Measurements from ENCODE around the gene TENM4.

TENM4 gene

DNA sequence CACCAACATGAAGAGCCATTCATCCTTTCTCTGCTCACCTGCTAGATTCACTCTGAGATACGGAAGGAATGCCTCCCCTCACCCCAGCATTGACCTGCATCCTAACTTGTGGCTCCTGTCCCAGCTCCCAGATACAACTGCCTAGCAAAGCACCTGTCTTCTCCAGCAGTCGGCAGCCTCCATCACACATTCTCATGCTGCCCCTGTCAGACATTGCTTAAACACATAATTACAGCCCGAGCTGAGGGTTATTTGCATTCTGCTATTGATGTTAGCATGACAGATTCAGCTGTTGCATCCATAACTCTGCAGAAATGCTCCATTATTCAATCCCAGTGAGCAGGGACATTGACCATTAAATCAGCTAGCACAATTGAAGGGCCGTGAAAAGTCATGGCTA is 681.8 kb downstream of the TENM4 start:
- peak; percentile 37 for DNase-seq

DNA sequence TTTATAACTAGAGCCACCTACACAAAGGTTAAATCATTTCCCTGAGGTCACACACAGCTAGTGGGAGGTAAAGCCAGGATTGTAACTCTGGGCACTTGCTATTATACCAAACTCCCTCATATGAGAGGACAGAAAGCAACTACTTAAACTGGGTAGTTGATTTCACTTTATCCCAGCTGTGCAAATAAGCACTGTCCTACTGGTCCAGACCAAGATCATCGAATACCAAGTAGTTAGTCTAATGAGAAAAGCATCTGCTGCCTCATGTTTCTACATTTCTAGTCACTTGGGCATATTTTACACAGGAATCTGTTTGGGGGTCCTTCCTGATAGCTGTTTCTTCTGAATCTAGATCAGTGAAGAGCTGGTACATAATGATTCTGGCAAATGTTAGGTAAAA is 687.5 kb downstream of the TENM4 start:
- DNase-seq = no peak

DNA sequence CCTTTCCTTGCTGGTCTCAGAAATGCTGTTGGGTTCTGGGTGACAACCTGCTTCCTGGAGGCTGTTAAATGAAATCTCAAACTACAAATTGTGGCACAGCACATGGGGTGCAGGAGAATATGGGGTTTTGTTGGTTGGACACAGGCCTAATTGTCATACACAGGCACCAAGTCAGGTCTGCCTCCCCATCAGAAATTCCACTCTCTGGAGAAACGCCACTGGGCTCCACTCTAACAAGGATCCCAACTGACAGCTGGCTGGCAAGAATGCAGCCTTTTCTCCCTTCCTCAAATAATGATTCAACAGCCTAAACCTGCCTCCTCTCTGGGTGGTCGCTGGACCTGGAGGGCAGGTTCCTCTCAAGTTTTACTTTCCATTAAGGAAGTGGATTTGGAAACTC is 688.3 kb downstream of the TENM4 start:
- DNase-seq = no peak

DNA sequence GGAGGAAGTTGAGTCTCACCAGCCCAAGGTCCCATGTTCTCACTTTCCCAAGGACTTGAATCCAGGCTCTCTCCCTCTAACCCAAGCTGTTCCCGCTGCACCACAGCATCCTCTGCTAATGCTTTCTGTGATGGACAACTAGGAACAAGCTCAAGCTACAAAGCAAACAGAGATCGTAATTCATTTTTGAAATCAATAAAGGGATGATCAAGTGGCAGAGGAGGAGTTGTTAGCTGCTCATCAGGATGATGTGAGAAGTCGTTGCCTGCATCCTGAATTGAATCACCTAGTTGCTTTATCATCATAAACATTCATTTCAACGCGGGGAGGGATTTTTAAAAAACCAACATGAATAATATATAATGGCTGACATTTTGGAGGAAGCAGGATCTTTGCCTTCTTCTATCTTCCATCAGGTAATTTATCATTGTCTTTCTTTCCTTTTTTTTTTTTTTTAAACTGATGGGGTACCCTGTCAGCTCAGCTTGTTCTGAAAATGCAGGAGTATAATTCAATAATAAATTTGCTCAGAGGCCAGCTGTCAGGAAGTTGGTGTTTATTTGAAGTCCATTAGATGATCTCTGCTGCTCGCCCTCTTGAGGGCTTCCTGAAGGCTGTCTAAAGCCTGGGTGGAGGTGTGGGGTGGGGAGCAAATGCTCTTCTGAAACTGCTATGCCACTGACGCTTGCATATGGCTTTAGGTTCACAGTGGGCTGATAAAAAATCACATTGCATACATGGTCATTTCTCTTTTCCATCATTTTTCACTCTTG is 691.7 kb downstream of the TENM4 start:
- no peak for DNase-seq

DNA sequence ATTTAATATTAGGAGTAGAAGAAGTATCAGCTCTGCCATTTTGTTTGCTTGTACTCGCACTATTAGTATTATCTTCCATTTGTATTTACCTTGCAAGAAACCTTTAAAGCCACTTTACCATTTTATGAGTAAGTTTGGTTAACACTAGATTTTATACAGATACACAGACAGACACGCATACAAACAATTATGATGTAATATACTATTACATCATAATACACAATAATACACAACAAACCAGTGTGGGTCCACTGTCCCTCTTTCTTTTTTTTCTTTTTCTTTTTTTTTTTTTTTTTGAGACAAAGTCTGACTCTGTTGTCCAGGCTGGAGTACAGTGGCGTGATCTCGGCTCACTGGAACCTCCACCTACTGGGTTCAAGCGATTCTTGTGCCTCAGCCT is 695.9 kb downstream of the TENM4 start:
- no peak for DNase-seq

DNA sequence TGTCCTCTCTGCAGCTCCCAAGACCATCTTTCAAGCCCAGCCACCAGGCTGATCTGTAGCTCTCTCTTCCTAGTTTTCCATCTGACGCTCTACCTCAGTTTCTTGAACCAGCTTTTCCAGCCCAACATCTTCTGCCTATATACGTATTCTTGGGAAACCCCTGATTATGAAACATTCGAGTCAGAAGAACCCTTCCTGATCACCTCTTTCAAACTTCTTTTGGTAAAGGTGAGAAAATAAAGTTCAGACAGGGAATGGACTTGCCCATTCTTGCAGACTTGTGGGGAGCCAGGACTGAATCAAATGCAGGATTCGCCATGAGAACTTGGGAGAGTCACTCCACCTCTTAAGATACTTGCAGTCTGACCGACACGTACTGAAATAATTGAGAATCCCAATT is 696.6 kb downstream of the TENM4 start:
- DNase-seq = no peak

DNA sequence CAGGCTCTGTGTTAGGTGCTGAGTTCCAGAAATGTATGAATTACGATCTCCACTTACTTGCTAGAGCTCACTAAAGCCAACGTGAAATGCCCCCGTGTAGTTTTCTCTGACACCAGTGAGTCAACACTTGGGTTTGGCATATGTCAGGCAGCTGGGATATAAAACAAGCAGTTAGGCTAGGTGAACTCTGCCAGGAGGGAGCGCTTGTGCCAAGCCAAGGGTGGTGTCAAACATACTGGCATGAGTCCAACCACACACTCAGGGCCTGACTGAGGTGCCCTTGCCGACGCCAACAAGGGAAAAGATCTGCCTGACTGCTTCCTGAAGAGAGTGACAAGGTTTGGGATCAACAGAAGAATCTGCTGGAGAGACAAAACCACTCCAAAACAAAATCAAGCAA is 698.4 kb downstream of the TENM4 start:
- DNase-seq = peak; percentile 95

DNA sequence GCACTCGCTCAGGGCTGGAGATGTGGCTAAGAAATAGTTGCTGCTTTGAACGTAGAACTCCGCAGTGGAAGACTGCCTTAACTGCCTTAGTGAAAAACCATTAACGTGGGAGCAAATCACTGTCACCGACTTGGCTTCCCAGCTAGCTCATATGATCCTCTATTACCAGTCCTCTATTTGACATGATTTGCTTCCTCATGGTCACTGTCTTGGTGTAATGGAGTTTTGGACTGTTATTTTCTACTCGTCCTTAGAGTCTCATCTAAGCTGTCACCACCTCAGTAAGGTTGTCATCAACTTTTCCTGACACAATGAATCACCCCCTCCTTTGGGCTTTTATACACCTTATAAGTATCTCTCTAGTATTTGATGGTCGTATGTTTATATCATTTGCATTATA is 699.1 kb downstream of the TENM4 start:
- no peak for DNase-seq

DNA sequence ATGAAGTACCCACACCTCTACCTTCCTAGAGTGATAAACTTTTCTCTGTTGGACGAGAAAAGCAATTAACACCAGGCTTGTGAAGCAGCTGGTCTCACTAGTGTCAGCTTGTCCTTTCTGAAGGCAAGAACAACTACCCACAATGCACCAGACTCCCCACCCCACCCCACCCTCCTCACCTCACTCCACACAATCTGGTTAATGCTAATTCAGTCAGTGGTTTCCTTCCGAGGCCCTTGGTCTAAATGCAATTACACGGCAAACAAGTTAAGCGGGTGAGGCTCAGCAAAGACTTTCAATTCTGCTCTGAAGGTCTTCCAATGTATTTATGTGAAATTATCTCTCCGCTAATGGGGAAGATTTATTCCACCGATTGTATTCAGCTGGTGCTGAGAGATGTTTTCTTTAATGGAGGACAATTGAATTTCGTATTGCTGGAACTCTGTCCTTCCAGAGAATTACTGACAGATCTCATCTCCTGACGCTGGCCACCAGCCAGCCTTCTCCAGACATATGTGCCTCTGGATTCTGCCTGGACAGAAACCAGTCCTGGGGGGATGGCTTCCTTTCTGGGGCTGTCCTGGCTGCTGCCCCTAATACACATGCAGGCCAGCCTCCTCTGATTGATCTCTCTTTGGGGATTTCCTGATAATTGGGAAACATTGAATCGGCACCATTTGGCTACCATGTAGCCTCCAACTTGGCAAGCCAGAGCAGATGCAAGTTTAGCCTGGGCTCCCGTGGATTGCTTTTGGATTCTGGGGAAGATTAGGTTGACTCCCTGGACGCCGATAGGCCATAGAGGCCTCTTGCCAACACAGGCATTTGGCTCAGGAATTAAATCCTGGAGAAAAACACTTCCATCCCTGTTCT is 700.4 kb downstream of the TENM4 start:
- peak; percentile 84 for DNase-seq

DNA sequence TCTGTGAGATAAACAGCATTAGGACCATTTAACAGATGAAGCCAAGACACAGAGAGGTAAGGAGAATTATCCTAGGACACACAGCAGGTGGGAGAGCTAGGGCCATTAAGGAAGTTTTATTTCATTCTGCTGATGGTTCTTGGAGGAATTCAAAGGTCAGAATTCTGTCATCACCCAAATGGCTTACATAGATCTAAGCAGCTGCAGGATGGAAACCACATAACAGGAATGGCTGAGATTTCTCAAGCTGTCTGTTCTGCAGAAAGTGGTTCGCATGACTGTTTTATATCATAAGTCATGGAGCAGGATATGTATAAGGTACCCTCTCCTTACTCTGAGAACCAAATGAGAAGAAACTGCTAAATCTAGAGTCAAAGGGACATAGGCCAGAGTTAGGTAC is 702.9 kb downstream of the TENM4 start:
- no peak for DNase-seq

DNA sequence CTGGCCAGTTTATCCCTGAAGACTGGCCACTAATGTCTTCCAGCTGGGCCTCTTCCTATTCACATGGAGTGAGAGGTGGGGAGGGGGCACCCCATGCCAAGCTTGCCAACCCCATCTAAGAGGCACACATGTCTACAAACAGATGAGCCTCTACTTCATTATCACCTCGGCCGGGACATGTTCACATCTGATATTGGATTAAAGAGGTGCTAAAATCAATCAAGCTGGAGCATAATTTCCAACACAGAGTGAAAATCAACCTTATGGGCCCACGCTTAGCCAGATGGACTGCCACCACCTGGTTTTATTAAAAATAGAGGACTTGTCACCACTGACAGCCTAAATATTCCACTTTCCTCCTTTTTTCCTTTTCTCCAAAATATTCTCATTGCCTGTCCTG is 703.5 kb downstream of the TENM4 start:
- DNase-seq = no peak

DNA sequence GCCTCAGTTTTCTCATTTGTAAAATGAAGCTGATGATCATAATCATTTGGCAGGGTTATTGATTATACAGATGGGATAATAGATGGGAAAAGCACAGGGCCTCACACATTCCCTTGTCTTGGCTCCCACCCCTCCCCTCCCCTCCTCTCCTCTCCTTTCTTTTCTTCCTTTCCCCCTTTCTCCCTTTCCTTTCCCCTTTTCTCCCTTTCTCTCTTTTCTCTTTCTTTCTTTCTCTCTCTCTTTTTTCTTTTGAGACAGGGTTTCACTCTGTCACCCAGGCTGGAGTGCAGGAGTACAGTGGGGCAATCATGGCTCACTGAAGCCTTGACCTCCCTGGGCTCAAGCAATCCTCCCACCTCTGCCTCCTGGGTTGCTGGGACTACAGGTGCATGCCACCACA is 705.1 kb downstream of the TENM4 start:
- no peak for DNase-seq

DNA sequence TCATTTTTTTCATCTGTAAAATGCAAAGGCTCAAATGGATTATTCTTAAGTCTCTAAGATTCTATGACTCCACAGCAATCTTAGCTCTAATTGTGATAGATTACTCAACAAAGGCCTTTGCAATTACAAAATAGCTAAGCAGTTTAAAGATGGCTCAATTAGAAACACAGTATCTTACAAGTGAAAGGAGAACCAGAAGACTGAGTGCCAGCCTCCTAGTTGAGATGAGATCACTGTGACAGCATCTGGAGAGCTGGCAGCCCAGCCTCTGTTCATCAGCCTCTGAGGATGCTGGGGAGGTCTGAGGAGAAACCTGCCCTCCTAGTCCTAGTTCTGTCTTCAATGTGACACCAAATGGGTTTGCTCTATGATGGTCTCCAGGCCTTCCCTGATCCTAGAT is 707.8 kb downstream of the TENM4 start:
- no peak for DNase-seq

DNA sequence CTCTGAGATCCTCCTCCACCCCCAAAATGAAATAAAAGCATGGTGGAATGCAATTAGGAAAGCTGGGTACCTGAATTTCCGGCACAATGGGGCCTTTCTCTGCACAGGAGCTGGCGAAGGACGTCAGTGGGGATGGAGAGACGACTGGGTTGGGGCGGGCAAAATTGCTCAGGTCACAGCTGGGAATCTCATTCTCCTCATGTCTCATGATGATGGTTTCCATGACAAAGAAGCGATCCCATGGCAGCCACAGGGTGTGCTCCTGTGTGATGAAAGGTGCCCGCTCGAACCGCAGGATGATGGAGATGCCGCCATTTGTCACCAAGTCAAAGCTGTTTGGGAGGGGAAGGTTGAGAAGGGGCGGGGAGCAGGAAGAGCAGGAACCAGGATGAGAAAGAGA is 708.6 kb downstream of the TENM4 start:
- no peak for DNase-seq

DNA sequence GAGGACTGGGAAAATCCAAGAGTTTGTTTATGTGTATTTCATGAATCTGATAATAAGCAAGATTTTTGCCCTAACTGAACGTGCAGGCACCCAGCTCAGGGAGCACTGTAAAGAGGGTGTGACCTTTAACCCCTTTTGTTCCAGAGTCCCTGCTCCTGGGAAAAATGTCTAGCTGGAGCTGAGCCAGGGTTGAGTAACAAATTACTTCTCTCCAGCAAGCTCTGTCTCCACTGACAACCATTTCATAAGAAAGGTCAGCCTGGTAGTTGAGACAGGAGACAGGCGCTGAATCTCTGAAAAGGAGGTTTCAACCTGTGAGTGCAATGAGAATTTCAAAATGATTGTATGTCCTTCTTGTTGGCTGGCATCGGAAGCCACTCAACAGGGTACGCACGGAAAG is 709.8 kb downstream of the TENM4 start:
- DNase-seq = no peak

DNA sequence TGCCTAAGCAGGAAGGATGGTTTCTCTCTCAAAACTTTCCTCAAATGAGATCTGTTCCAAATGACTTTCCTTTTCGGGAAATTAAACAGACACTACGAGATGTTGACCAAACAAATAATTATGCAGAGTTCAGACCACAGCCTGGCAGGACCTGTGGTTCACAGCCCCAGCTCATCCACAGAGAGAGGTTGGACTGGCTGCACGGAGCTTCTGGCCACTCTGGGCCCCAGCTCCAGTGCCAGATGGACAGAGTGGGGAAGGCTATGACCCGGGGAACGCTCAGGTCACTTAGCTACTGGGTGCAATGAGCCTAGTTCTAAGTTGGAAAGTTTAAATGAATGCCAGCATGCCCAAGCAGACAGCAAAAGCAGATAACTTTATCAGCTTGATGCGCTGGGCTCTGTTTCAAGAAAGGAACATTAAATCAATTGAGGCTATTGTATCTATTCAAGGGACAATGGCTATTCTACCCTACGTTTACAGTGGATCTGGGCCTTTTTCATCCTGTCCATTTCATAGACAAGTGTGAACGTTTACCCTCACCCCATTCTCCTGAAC is 710.5 kb downstream of the TENM4 start:
- DNase-seq = no peak

DNA sequence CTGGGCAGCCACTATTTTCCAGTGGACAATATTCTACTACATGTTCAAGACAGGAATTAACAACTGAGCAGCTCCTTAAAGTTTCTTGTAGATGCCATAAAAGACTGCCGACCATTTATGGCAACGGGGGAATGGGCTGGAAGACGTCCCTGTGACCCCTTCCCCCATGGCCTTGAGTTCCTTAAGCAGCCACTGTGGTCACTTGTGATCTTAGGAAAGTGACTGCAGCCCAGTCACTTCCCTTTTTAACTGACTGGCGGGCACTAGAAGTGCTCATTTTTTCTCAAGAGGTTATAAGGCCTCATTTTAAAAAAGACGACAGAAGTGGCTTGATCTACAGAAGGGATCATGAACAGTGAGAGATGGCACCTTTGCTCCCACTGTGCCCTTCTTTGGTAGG is 713.0 kb downstream of the TENM4 start:
- no peak for DNase-seq

DNA sequence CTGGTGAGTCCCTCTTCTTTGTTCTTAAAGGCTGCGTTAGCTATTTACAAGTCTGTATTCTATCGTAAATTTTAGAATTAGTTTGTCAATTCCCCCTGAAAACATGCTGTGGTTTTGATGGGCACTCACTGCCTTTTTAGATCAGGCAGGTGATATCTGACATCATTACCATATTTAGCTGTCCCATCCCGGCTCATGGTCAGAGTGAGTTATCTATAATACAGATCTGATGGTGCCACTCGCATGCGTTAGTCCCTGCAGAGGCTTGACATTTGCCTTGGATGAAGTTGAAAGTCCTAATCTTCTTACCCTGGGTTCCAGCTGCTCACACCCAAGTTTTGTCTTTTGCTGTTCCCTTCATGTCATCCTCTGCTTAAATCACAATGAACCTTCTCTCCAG is 715.6 kb downstream of the TENM4 start:
- no peak for DNase-seq

DNA sequence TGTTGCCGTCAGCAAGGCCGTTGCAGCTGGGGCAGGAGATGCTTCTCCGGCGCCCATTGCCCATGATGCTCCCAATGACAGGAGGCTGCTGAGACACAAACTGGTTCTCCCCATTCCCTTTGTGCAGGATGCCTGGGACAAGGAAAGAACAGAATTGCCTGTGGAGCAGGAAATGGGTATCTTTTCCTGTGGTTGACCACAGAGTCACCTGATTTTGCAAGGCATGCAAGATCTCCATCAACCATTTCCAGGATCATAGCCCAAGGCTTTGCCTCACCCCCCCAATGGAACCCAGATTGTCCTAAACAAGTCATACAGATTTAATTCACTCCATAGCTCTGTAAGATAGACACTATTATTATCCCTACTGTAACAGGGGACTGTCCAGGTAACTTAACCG is 718.0 kb downstream of the TENM4 start:
- no peak for DNase-seq

DNA sequence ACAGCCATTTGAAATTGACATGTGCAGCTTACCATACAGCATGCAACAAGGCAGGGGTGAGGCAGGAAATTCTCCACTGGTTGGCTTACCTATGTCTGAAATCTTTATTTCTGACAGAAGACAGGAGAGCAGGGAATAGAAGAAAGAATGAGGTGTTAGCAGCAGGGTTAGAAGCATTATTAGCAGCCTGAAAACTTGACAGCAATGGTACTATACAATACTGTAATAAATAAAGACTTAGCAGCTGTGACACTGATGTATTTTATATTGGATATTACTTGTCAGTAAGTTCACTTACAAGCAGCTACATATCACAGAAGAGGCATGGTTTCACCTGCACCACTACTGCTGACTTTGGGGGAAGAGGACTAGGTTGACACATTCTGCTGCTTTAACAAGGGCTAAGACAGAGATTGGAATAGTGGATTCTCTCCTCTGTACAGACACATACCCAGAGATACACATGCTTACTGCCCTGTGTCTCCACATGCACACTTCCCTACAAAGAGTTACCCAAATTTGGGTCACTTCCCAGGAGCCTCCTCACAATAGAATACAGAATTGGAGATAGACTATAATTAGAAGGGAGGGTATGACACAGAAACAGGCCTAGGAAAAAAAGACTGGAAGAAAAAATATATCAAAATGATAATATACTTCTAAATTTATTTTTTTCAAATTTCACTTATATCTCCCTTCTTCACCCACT is 720.4 kb downstream of the TENM4 start:
- DNase-seq = no peak

DNA sequence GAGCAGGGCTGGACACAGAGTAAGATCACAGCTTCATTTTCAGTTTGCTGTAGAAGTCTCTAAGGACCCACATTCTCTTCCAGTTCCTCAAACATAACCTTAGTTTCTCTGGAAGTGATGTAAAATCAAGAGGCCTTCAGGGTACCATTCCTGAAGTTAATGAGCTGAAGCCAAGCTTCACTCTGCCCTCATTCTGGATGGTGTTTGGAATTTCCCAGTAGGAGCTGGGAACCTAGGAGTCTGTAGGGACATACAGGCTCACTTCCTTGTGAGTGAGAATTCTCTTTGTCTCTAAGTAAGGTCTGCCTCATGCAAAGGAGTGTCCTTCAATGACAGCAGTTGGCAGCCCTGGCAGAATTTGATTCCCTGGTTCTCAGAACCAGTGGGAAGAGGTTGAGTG is 723.8 kb downstream of the TENM4 start:
- DNase-seq = no peak

DNA sequence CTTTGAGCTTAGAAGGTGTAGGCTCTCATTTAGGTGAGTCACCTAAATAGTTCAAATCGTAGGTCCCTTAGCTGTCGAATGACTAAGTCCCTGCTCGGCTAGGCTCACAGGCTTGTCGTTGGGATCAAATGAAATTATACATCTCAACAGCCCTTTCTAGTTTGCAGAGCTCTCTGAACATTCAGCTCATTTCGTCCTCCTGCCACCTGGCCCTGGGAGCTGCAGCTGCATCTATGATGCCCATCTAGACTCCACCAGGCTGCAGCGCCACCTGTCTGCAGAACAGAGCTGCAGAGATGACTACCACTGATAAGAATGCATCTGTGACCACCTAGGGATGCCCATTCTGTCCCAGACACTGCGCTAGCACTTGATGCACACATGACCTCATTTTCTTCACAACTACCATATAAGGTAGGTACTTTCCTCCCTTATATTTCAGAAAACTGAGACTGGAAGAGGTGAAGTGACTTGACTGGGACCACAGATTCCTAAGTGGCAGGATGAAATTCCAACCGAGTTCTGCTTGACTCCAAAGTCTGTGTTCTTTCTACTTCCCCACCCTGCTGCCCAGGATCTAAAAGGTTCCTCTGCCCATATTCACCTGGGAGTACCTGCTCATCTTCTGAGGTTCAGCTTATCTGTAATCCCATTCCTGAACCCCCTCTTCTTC is 725.1 kb downstream of the TENM4 start:
- peak; percentile 68 for DNase-seq

DNA sequence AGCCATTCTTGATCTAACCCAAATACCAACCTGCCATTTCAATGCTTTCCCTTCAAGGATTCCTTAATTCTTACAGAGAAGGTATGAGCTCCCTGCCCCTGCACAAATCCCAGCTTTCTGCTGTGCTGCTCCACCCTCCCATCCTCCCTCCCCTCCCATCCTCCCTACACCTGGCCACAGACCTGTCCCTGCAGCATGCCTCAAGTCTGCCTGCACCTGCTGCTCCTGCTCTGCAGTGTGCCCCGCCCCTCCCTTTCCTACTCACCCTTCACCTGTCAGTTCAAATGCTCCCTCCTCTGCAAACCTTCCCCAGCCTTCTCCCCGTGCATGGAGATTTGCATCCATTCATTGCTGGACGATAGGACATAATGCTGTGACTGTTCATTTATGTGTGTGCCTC is 726.3 kb downstream of the TENM4 start:
- DNase-seq = no peak

Measured in NCI-H1694 treated with DMSO at 0.1 percent for 48 hours (cell line).